Urinary bladder (tissue), 4 donors: ENCODE results near the gene SBNO1. TPM values are rescaled to one million over a fixed set of nuclear protein-coding genes. Genes with fewer than 3 reads are reported as not detected.
A peak's percentile ranks its signal among the peaks of the same experiment; 100 is the strongest.

Experiments used
- DNase-seq: peaks from one replicate; pipeline ENCODE4 v3.0.0-alpha.2; 2015; ENCODE audit errors: extremely low spot score
- H3K27ac ChIP-seq: one replicate; pipeline ENCODE4 v1.5.1; 2013; ENCODE audit warnings: low read depth, mild to moderate bottlenecking, moderate library complexity
- H3K36me3 ChIP-seq: one replicate; pipeline ENCODE4 v1.6.1; 2013; ENCODE audit warnings: mild to moderate bottlenecking, moderate library complexity; ENCODE audit not compliant: insufficient read depth
- H3K4me1 ChIP-seq: one replicate; pipeline ENCODE4 v1.6.1; 2013; ENCODE audit warnings: mild to moderate bottlenecking, moderate library complexity; ENCODE audit not compliant: insufficient read depth
- H3K4me3 ChIP-seq: one replicate; pipeline ENCODE4 v1.5.1; 2013; ENCODE audit warnings: low read depth, low read length
- WGBS: extraction: QIAGEN DNeasy Blood & Tissue Kit; methylation state at CpG from one replicate; pipeline ENCODE4 v1.1.7; 2013; 5-methylcytosine and 5-hydroxymethylcytosine counted together
- polyA plus RNA-seq: library from polyadenylated mRNA; stranded (reverse); fragments of 200-250 nt; gene quantifications from one replicate; pipeline ENCODE4 v1.2.3, GENCODE V29; 2013
- total RNA-seq: library from RNA; depleted of rRNA; stranded (reverse); fragments of >200 nt; gene quantifications from one replicate; pipeline ENCODE4 v1.2.3, GENCODE V29; 2014
- donor health status: healthy with polysubstance abuse.
- donor health status: healthy.

SBNO1 gene
- total and polyA plus RNA-seq, 2 donors, result 7.1 to 30.2 TPM

DNA sequence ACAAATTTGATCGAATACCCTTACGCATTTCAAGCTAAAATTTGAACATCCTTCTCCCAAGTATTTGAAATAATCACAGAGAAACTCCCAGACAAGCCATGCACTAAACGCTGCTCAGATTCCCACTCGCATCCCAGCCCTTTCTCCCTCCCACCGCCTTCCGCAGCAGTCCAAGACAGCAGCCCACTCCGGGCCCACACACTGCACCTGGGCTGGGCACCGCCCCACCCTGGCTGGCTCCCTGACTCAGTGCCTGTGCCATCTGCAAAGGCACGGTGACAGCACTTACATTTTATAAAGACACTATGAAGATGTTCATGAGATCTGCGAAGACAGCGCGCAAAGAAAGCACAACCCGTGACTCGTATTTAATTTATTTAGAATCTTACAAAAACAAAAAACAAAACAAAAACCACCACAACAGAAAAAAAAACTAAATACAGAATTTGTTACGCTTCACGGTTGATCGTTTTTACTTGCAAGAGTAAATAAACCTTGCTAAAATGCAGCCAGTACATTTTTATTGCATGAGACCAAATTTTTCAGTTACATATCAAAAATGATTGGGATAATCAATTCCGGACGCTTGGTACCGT lies 75.8 kb downstream of the SBNO1 start:
- 92% methylated on average over 20 of the region's 20 CpGs for WGBS
- Histone ChIP-seq H3K4me3 (no peak overlapping the region), H3K36me3 (no peaks in the 10 kb centered on the region), H3K27ac (no peak overlapping the region), H3K4me1 (no peaks in the 10 kb centered on the region)
- no peak for DNase-seq

DNA sequence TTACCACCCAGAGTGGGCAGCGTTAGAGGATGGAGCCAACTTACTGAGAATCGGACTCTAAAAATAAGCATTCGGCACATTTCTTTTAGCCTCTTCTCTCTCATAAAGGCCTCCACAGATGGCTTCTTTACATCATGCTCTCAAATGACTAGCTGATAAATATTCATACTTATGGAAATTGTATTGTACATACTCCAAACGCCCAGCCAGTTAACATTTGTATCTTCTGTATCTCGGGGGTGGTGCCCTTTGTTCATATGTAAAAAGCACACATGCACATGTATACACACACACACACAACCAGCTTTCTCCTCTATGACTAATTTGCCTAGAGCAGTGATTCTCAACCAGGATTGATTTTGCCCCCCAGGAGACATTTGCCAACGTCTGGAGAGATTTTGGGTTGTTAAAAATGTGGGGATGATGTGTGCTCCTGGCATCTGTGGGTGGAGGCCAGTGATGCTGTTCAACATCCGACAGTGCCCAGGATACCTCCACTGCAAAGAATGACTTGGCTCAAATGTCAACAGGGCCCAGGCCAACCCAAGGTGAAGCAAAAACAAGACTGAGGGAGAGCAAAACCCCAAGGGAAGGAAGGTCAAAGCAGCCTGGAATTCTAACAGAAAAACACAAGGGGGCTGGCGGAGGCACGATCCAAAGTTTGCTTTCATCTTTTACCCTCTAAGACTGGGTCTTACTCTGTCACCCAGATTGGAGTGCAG lies 77.8 kb downstream of the SBNO1 start:
- DNase-seq, result no peak
- H3K4me3 ChIP-seq, result no peak overlapping the region
- no peaks in the 10 kb centered on the region for H3K36me3 ChIP-seq
- no peaks in the 10 kb centered on the region for H3K4me1 ChIP-seq
- no peak overlapping the region for H3K27ac ChIP-seq
- 72% methylated on average over 9 of the region's 9 CpGs for WGBS

GRCh38 chr12:123284669-123285068 lies 80.0 kb downstream of the SBNO1 start:
- H3K27ac ChIP-seq, result no peak overlapping the region
- no peak overlapping the region for H3K4me3 ChIP-seq
- 95% methylated on average over 4 of the region's 4 CpGs for WGBS
- DNase-seq, result no peak
- H3K36me3 ChIP-seq, result no peaks in the 10 kb centered on the region
- H3K4me1 ChIP-seq, result no peaks in the 10 kb centered on the region

DNA sequence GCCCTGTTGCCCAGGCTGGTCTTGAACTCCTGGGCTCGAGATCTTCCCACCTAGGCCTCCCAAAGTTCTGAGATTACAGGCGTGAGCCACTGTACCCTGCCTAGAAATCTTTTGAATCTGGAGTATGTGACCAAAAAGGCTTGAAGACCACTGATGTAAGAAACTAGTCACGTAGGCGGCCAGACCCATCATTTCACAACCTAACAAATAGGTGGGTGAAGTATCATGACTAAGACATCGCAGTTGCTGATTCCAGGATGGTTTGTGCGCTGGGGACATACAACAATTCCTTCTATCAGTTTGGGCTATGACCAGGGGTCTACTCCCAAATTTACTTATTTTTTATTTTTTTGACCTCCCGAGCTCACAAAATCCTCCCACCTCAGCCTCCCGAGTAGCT lies 81.2 kb downstream of the SBNO1 start:
- 94% methylated on average over 8 of the region's 8 CpGs for WGBS
- H3K27ac ChIP-seq, result no peak overlapping the region
- DNase-seq, result no peak

GRCh38 chr12:123282111-123282510 lies 82.5 kb downstream of the SBNO1 start:
- Histone ChIP-seq H3K36me3 (no peaks in the 10 kb centered on the region), H3K4me3 (no peak overlapping the region), H3K4me1 (no peaks in the 10 kb centered on the region), H3K27ac (no peak overlapping the region)
- DNase-seq, result no peak
- 90% methylated on average over 10 of the region's 10 CpGs for WGBS

More for the DNA sequence above, 81.2 kb downstream of the SBNO1 start:
- no peak overlapping the region for H3K4me3 ChIP-seq
- no peaks in the 10 kb centered on the region for H3K4me1 ChIP-seq
- no peaks in the 10 kb centered on the region for H3K36me3 ChIP-seq

DNA sequence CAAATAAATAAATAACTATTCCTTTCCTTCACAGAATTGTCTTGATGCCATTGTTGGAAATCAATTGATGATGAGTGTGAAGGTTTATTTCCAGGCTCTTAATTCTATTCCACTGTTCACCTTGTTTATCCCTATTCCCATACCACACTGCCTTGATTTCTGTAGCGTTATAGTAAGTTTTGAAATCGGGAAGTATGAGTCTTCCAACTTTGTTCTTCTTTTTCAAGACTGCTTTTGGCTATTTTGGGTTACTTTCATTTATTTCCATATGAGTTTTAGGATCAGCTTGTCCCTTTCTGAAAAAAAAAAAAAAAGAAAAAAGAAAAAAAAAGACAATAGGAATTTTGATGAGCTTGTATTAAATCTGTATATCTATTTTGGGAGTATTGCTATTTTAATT lies 83.7 kb downstream of the SBNO1 start:
- Histone ChIP-seq H3K27ac (no peak overlapping the region), H3K36me3 (no peaks in the 10 kb centered on the region), H3K4me1 (no peaks in the 10 kb centered on the region), H3K4me3 (no peak overlapping the region)
- no peak for DNase-seq
- WGBS, result 89% methylated on average over 2 of the region's 2 CpGs

DNA sequence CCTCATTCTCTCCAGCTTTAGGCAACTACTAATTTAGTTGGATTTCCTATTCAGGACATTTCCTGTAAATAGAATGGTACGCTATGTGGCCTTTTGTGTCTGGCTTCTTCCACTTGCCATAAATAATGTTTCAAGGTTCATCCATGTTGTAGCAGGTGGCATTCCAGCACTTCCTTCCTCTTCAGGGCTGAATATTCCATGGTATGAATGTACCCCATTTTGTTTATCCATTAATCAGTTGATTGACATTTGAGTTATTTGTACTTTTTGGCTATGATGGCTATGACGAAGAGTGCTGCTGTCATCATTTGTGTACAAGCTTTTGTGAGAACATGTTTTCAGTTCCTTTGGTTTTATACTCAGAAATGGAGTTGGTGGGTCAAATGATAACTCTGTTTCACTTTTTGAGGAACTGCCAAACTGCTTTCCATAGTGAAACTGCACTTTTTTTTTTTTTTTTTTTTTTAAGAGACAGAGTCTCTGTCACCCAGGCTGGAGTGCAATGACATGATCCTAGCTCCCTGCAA lies 86.5 kb downstream of the SBNO1 start:
- H3K36me3 ChIP-seq, result no peaks in the 10 kb centered on the region
- 71% methylated on average over 2 of the region's 2 CpGs for WGBS
- H3K27ac ChIP-seq, result no peak overlapping the region
- DNase-seq, result no peak
- H3K4me3 ChIP-seq, result no peak overlapping the region
- no peaks in the 10 kb centered on the region for H3K4me1 ChIP-seq

DNA sequence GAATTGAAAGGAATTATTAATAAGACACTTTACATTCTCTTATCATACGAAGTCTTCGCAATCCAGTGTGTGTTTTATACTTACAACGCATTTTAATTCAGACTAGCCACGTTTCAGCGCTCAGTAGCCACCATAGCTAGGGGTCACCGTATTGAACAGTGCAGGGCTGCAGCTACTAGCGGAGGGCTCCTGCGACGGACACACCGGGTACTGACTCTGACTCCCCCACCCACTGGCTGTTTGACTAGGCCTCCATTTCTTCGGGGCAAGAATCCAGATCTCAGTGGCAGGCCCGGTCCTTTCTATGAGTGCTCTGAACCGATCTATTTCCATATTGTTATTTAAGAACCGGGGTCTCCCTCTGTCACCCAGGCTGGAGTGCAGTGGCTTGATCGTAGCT lies 91.5 kb downstream of the SBNO1 start:
- no peak for DNase-seq
- WGBS, result 90% methylated on average over 15 of the region's 15 CpGs
- no peaks in the 10 kb centered on the region for H3K4me1 ChIP-seq
- no peaks in the 10 kb centered on the region for H3K36me3 ChIP-seq
- no peak overlapping the region for H3K27ac ChIP-seq
- H3K4me3 ChIP-seq, result no peak overlapping the region

DNA sequence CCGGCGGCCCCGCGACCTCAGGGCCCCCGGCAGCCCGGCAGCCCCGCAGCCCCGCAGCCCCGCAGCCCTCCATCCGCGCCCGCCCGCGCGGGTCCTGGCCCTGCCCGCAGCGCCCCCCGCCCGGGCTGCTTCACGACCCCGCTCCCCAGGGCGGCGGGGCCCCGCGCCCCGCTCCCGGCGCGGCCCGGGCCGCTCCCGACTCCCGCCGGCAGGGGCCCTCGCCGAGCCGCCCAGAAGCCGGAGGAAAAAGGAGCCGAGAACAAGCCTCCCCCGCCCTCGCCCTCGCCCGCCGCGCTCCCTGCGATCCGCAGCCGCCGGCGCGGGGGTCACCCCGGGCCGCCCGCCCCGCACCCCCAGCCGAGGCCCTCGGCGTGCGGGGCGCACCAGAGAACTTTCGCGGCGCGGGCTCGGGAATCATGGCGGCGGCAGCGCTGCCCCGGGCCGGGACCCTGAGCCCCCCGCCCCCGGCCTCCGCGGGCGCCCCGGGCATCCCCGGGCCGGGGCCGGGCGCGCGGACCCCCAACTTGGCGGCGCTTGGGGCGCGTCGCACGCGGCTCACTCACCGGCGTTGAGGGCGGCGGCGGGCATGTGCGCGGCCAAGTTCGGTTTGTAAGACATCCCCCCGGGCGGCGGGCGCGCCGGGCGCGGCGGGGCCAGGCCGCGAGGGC lies 93.5 kb downstream of the SBNO1 start:
- no peak for DNase-seq
- under 1% methylated on average over 107 of the region's 108 CpGs for WGBS
- no peaks in the 10 kb centered on the region for H3K4me1 ChIP-seq
- peak overlapping the region; percentile 98 for H3K4me3 ChIP-seq
- no peaks in the 10 kb centered on the region for H3K36me3 ChIP-seq
- peak overlapping the region; percentile 54 for H3K27ac ChIP-seq

GRCh38 chr12:123270214-123271000 lies 94.2 kb downstream of the SBNO1 start:
- Histone ChIP-seq H3K27ac (peak overlapping the region; percentile 81), H3K4me1 (no peaks in the 10 kb centered on the region), H3K4me3 (peak overlapping the region; percentile 98), H3K36me3 (no peaks in the 10 kb centered on the region)
- under 1% methylated on average over 51 of the region's 51 CpGs for WGBS
- no peak for DNase-seq

- no peak for DNase-seq
- Histone ChIP-seq H3K4me1 (no peaks in the 10 kb centered on the region), H3K36me3 (no peaks in the 10 kb centered on the region), H3K27ac (peak overlapping the region; percentile 81), H3K4me3 (peak overlapping the region; percentile 98)
- 1% methylated on average over 7 of the region's 7 CpGs for WGBS
Measured at GRCh38 chr12:123269896-123270213, 94.8 kb downstream of the SBNO1 start.

DNA sequence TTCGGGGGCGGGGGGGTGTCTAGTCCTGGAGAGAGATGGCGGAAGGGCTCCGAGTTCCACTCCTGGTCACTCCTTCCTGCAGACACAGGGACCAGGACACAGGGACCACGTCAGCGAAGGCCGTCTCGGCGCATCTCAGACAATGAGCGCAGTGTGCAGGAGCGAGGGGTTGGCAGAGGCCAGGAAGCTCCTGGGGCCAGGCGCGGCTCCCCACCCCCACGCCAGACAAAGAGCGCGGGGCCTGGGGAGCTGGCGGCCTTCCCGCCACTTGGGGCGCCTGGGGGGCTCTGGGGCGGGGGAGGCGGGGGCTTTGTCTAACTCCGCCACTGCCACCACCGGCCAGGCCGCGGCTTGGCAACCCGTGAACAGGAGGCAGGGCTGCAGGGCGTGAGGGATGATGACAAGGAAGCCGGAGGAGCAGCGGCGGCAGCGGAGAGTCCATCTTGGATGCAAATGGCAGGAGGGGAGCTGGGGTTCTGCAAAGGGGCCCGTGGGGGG lies 95.2 kb downstream of the SBNO1 start:
- WGBS, result 4% methylated on average over 32 of the region's 32 CpGs
- Histone ChIP-seq H3K36me3 (no peaks in the 10 kb centered on the region), H3K4me1 (no peaks in the 10 kb centered on the region), H3K4me3 (peak overlapping the region; percentile 98), H3K27ac (peak overlapping the region; percentile 81)
- no peak for DNase-seq

DNA sequence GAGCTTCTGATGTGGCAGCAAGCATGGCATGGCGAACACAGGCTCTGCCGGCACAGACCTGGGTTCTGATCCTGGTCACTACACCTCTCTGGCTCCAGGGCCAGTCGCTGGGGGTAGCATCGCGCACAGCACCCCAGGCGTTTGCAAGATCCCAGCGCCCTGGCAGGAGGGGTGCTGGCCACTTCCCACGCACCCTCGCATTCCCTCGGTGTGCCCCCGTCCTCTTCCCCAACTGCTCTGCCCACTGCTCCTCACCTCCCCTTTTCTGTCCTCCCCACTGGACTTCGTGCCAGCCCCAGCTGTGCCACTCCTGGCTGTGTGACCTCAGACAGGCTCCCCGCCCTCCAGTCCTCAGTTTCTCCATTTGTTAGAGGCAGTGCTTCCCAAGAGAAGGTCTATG lies 95.8 kb downstream of the SBNO1 start:
- no peak for DNase-seq
- Histone ChIP-seq H3K36me3 (no peaks in the 10 kb centered on the region), H3K4me3 (no peak overlapping the region), H3K4me1 (no peaks in the 10 kb centered on the region), H3K27ac (no peak overlapping the region)
- 73% methylated on average over 13 of the region's 13 CpGs for WGBS
